ENCODE measurements around the gene EPN1.
A peak's percentile ranks its signal among the peaks of the same experiment; 100 is the strongest.

GRCh38 chr19:55647732-55648584, 27.1 kb upstream of the EPN1 start, which contains the start of gene CCDC106:
- peak; percentile 23 for TF ChIP-seq EZH2 (IDR thresholded peaks at IDR 0.05; ENCODE audit: low read length)
- TF ChIP-seq CTCF (optimal IDR thresholded peaks at IDR 0.05 in 1 of 3, IDR thresholded peaks at IDR 0.05 in 1 of 3, conservative IDR thresholded peaks at IDR 0.05 in 1 of 3; ENCODE audit: extremely low read depth in 1 of 3, insufficient read depth in 2 of 3, low read length in 3 of 3): no peak
